OCI-LY7 (cell line): ENCODE data around the gene RBMX. TPM values are rescaled to one million over a fixed set of nuclear protein-coding genes. Genes with fewer than 3 reads are reported as not detected.
A peak's percentile ranks its signal among the peaks of the same experiment; 100 is the strongest.
"Not testable (repeated sequence)": the region's sequence is repeated elsewhere in the genome, so short reads cannot be mapped to it uniquely, and the experiment has no call there.

Experiments
- BruUV-seq: library from RNA; stranded (reverse); fragments of 400-500 nt; replicated peaks from 2 replicates; lab custom pipeline; 2021; lab: Mats Ljungman, UMichigan
- CTCF ChIA-PET: fragments of 300-600 bp; sonication (Branson Sonifier 250); formaldehyde crosslinking; loops from one replicate; lab custom pipeline; 2022; ENCODE audit warnings: antibody characterized with exemption; ENCODE audit not compliant: unreplicated experiment; lab: Charles Lee
- POLR2A ChIA-PET: fragments of 300-600 bp; sonication (Branson Sonifier 250); formaldehyde crosslinking; loops from one replicate; lab custom pipeline; 2022; ENCODE audit warnings: antibody characterized with exemption; lab: Charles Lee
- DNase-seq: peaks from one replicate; pipeline ENCODE4 v3.0.0-alpha.2; 2015; ENCODE audit warnings: low spot score
- H2AFZ ChIP-seq: fragments of 200-600 bp; sonication (generic), shearing (Covaris generic); 2 replicates; pipeline ENCODE4 v1.6.1; 2014; ENCODE audit warnings: mild to moderate bottlenecking, antibody characterized with exemption, low read length, moderate library complexity
- H3K27ac ChIP-seq: fragments of 200-600 bp; sonication (generic); 2 replicates; pipeline ENCODE4 v1.5.1; 2014; ENCODE audit warnings: mixed run types, low read depth, mild to moderate bottlenecking, moderate library complexity, low read length, inconsistent platforms; ENCODE audit not compliant: poor library complexity, severe bottlenecking
- H3K36me3 ChIP-seq: fragments of 200-600 bp; sonication (generic); 2 replicates; pipeline ENCODE4 v1.6.1; 2014; ENCODE audit warnings: mild to moderate bottlenecking, antibody characterized with exemption, low read length, moderate library complexity, mixed read lengths; ENCODE audit not compliant: insufficient read depth
- H3K4me1 ChIP-seq: fragments of 200-600 bp; sonication (generic); 2 replicates; pipeline ENCODE4 v1.5.1; 2014; ENCODE audit warnings: mild to moderate bottlenecking, low read length; ENCODE audit not compliant: insufficient read depth, poor library complexity, severe bottlenecking
- H3K4me2 ChIP-seq: fragments of 200-600 bp; sonication (generic); 2 replicates; pipeline ENCODE4 v1.6.1; 2014; ENCODE audit warnings: mild to moderate bottlenecking, low read length
- H3K4me3 ChIP-seq: fragments of 200-600 bp; sonication (generic); 2 replicates; pipeline ENCODE4 v1.5.1; 2014; ENCODE audit warnings: mild to moderate bottlenecking, low read depth, low read length; ENCODE audit not compliant: poor library complexity, severe bottlenecking
- H3K79me2 ChIP-seq: fragments of 200-600 bp; sonication (generic); 2 replicates; pipeline ENCODE4 v1.6.1; 2016; ENCODE audit warnings: low read depth, mild to moderate bottlenecking, low read length, moderate library complexity, mixed read lengths; ENCODE audit not compliant: insufficient read depth
- H3K9me2 ChIP-seq: fragments of 200-600 bp; sonication (generic); 2 replicates; pipeline ENCODE4 v1.6.1; 2016; ENCODE audit warnings: mild to moderate bottlenecking, low read length, mixed read lengths; ENCODE audit not compliant: insufficient read depth
- H3K9me3 ChIP-seq: fragments of 200-600 bp; sonication (generic); 2 replicates; pipeline ENCODE4 v1.6.1; 2014; ENCODE audit warnings: mild to moderate bottlenecking, mixed run types, low read length, mixed read lengths
- H4K20me1 ChIP-seq: fragments of 200-600 bp; sonication (generic); 2 replicates; pipeline ENCODE4 v1.6.1; 2014; ENCODE audit warnings: mild to moderate bottlenecking, antibody characterized with exemption, low read length, moderate library complexity, mixed read lengths; ENCODE audit not compliant: insufficient read depth
- EZH2phosphoT487 ChIP-seq: fragments of 200-600 bp; sonication (generic); IDR thresholded peaks from 2 replicates; pipeline ENCODE4 v1.6.1; 2018; ENCODE audit warnings: low read depth, borderline replicate concordance, mild to moderate bottlenecking, mixed run types, antibody characterized with exemption, low read length, moderate library complexity, mixed read lengths
- intact Hi-C: fragments of 100-400 bp; cut with micrococcal nuclease; formaldehyde crosslinking; loops from one replicate; pipeline ENCODE4 v1.10.0; 2022; ENCODE audit not compliant: unreplicated experiment
- total RNA-seq, 2 experiments: library from RNA; depleted of rRNA in 1 of 2; stranded (reverse); fragments of >200 nt in 1 of 2; shearing (Covaris generic) in 1 of 2; gene quantifications; 2 replicates each; pipeline ENCODE4 v1.2.3, GENCODE V29; 2014 to 2022
- TF ChIP-seq, protein P1 (sequence below): fragments of 200-600 bp; sonication (generic); conservative IDR thresholded peaks from 2 replicates; pipeline ENCODE4 v1.5.1; 2014; ENCODE audit warnings: mild to moderate bottlenecking, antibody characterized with exemption, low read length, moderate library complexity, mixed read lengths

Gene RBMX
- total RNA-seq, 2 experiments from 2014 or later, result 321 to 342 TPM

DNA sequence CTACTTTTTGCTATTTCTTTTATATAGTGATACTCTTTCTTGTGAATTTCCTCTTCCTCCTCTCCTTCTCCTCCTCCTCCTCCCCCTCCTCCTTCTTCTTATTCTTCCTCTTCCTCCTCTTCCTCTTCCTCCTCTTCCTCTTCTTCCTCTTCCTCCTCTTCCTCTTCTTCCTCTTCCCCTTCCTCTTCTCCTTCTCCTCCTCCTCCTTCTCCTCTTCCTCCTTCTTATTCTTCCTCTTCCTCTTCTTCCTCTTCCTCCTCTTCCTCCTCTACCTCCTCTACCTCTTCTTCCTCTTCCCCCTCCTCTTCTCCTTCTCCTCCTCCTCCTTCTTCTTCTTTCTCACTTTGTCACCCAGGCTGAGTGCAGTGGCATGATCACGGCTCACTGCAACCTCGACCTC is 36.3 kb upstream of the RBMX start:
- ChIA-PET CTCF (no interaction called here), POLR2A (no interaction called here)
- BruUV-seq, result no TSS peak
- no peak for DNase-seq
- H3K9me2 ChIP-seq, result no peaks in the 10 kb centered on the region
- H3K27ac ChIP-seq, result no peak overlapping the region
- peaks cover 4% of the 10 kb centered on the region for H3K4me1 ChIP-seq
- no peak overlapping the region for H2AFZ ChIP-seq
- H3K36me3 ChIP-seq, result no peaks in the 10 kb centered on the region
- no peak overlapping the region for H3K4me3 ChIP-seq
- H3K9me3 ChIP-seq, result no peaks in the 10 kb centered on the region
- no peaks in the 10 kb centered on the region for H3K79me2 ChIP-seq
- no peaks in the 10 kb centered on the region for H4K20me1 ChIP-seq
- no peak overlapping the region for H3K4me2 ChIP-seq
- intact Hi-C loops, result no loop called here
- TF ChIP-seq, protein P1, sequence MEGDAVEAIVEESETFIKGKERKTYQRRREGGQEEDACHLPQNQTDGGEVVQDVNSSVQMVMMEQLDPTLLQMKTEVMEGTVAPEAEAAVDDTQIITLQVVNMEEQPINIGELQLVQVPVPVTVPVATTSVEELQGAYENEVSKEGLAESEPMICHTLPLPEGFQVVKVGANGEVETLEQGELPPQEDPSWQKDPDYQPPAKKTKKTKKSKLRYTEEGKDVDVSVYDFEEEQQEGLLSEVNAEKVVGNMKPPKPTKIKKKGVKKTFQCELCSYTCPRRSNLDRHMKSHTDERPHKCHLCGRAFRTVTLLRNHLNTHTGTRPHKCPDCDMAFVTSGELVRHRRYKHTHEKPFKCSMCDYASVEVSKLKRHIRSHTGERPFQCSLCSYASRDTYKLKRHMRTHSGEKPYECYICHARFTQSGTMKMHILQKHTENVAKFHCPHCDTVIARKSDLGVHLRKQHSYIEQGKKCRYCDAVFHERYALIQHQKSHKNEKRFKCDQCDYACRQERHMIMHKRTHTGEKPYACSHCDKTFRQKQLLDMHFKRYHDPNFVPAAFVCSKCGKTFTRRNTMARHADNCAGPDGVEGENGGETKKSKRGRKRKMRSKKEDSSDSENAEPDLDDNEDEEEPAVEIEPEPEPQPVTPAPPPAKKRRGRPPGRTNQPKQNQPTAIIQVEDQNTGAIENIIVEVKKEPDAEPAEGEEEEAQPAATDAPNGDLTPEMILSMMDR, result no peak
- TF ChIP-seq EZH2phosphoT487, result no peak

DNA sequence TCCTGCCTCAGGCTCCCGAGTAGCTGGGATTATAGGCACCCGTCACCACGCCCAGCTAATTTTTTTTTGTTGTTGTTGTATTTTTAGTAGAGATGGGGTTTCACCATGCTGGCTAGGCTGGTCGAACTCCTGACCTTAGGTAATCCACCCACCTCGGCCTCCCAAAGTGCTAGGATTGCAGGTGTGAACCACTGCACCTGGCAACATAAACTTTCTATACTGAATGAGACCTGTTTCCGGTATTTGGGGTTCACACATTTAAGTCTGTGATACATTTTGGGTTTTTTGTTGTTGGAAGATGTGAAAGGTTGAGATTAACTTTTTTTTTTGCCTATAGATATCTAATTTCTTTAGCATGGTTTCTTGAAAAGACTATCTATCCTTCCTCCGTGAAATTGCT is 31.1 kb upstream of the RBMX start:
- H3K4me1 ChIP-seq, result peaks cover 24% of the 10 kb centered on the region
- intact Hi-C loops, result loop anchor here (2.0 kb wide), 1 partner anchor 31 kb away; the partner anchor contains the start of gene RBMX
- H3K79me2 ChIP-seq, H3K9me3 ChIP-seq, H4K20me1 ChIP-seq, H3K27ac ChIP-seq, H3K36me3 ChIP-seq, H2AFZ ChIP-seq, H3K9me2 ChIP-seq, BruUV-seq, CTCF ChIA-PET: not testable (repeated sequence)
- POLR2A ChIA-PET, result interaction anchor here (0.6 to 1.4 kb wide), 2 partner anchors 28 to 948 kb away, joined by 3 to 5 read pairs; no protein-coding TSS in a partner anchor
- peak; percentile 9 for DNase-seq
- H3K4me2 ChIP-seq, result peak overlapping the region; percentile 86
- peak overlapping the region; percentile 88 for H3K4me3 ChIP-seq

DNA sequence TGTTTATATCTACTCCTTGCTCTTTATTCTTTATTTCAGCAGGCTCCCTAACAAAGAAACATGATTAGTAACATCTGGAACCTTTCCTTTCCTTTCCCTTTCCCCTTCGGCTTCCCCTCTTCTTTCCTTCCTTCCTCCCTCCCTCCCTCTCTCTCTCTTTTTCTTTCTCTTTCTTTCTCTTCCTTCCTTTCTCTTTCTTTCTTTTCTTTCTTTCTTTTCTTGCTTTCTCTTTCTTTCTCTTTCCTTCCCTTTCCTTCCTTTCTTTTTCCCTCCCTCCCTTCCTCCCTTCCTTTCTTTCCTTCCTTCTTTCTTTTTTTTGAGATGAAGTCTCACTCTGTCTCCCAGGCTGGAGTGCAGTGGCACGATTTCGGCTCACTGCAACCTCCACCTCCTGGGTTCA is 30.7 kb upstream of the RBMX start:
- no peak for DNase-seq
- H3K9me2 ChIP-seq, result no peaks in the 10 kb centered on the region
- H2AFZ ChIP-seq, result 0 out of 2 replicates have a peak overlapping the region, but pooled peaks have one; percentile 85
- H3K79me2 ChIP-seq, result peaks cover 6% of the 10 kb centered on the region; the same call in 1 of the 2 replicates
- intact Hi-C loops, result loop anchor here (2.0 kb wide), 1 partner anchor 30 kb away; the partner anchor contains the start of gene RBMX
- POLR2A ChIA-PET, result interaction anchor here (0.6 to 2.5 kb wide), 2 partner anchors 31 to 948 kb away, joined by 5 to 8 read pairs; partner anchors contain the start of gene RBMX
- peaks cover 24% of the 10 kb centered on the region for H3K4me1 ChIP-seq
- H3K27ac ChIP-seq, result no peak overlapping the region
- H3K4me2 ChIP-seq, result peak overlapping the region; percentile 86
- peak overlapping the region; percentile 88 for H3K4me3 ChIP-seq
- no peaks in the 10 kb centered on the region for H4K20me1 ChIP-seq
- BruUV-seq, result no TSS peak
- TF ChIP-seq, protein P1, result no peak
- TF ChIP-seq EZH2phosphoT487, result no peak
- H3K9me3 ChIP-seq, result no peaks in the 10 kb centered on the region
- no peaks in the 10 kb centered on the region for H3K36me3 ChIP-seq
- CTCF ChIA-PET, result no interaction called here
